Large intestine (tissue), 3 donors: ENCODE results near the gene RERE. TPM values are rescaled to one million over a fixed set of nuclear protein-coding genes. Genes with fewer than 3 reads are reported as not detected.
A peak's percentile ranks its signal among the peaks of the same experiment; 100 is the strongest.

Source experiments
- DNase-seq, 2 donors: peaks; one replicate each; pipeline versions ENCODE4 v3.0.0 to v3.0.0-alpha.2; 2013
- H3K27ac ChIP-seq: one replicate; pipeline ENCODE4 v1.5.1; 2013; ENCODE audit warnings: low read length
- H3K27me3 ChIP-seq: 2 replicates; pipeline ENCODE4 v1.6.1; 2013; ENCODE audit warnings: low read length; ENCODE audit not compliant: control insufficient read depth, insufficient read depth
- H3K36me3 ChIP-seq: 2 replicates; pipeline ENCODE4 v1.6.1; 2013; ENCODE audit warnings: low read length; ENCODE audit not compliant: control insufficient read depth, insufficient read depth
- H3K4me1 ChIP-seq: one replicate; pipeline ENCODE4 v1.6.1; 2013; ENCODE audit warnings: low read length; ENCODE audit not compliant: control insufficient read depth, insufficient read depth
- H3K4me3 ChIP-seq: one replicate; pipeline ENCODE4 v1.5.1; 2013; ENCODE audit warnings: low read length
- H3K9me3 ChIP-seq: one replicate; pipeline ENCODE4 v1.6.1; 2013; ENCODE audit warnings: mild to moderate bottlenecking, low read depth, low read length, moderate library complexity; ENCODE audit not compliant: control insufficient read depth
- WGBS: methylation state at CpG from one replicate; pipeline ENCODE4 v1.1.5; 2013; ENCODE audit warnings: low lambda C conversion rate; ENCODE audit not compliant: insufficient coverage; 5-methylcytosine and 5-hydroxymethylcytosine counted together
- polyA plus RNA-seq: library from polyadenylated mRNA; unstranded; fragments of 120-200 nt; gene quantifications from one replicate; pipeline ENCODE4 v1.2.1, GENCODE V29; 2013

RERE gene
- polyA plus RNA-seq, 1 donor: 62.3 TPM

DNA sequence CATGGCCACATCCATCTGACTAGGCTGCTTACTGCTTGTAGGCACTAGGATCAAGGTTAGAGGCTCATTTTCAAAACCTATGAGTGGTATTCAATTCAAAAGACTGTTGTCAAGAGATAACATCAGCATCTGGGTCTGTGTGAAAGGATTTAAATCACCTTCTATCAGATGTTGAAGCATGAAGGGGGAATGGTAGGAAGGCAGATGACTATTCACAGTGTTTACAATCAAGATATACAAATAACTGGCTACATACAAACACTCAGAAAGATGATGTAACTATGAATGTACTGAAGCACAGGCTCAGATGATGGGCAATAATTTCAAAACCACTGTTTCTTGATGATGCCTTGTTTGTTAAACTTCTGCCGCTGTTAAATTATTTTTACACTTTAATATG is 250.3 kb downstream of the RERE start:
- Histone ChIP-seq H3K36me3 (no peaks in the 10 kb centered on the region), H3K4me3 (no peak overlapping the region), H3K27me3 (no peaks in the 10 kb centered on the region), H3K9me3 (no peaks in the 10 kb centered on the region), H3K27ac (no peak overlapping the region), H3K4me1 (peaks cover 7% of the 10 kb centered on the region)
- WGBS: no CpG with 5 or more reads among the region's 1 CpG
- DNase-seq: no peak

DNA sequence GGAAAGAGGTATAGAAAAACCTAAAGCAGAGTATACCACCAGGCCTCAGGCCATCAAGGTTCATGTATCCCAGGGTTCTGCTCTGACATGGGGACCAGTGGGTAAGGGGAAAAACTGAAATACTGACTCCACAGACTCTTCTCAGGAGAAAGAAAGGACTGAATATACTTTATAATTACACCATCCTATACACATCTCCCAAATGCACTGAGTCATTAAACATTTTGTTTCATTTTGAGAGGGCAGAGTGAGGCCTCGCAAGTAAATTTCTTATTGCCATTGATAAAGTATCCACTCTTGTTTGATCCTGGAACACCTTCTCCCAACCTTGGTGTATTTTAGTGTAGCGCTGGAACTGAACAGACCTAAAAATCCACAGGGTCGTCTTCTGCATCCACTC is 251.6 kb downstream of the RERE start:
- Histone ChIP-seq H3K9me3 (no peaks in the 10 kb centered on the region), H3K36me3 (no peaks in the 10 kb centered on the region), H3K27me3 (no peaks in the 10 kb centered on the region), H3K4me1 (peaks cover 4% of the 10 kb centered on the region), H3K27ac (no peak overlapping the region), H3K4me3 (no peak overlapping the region)
- no peak for DNase-seq
- no CpG with 5 or more reads among the region's 3 CpGs for WGBS

DNA sequence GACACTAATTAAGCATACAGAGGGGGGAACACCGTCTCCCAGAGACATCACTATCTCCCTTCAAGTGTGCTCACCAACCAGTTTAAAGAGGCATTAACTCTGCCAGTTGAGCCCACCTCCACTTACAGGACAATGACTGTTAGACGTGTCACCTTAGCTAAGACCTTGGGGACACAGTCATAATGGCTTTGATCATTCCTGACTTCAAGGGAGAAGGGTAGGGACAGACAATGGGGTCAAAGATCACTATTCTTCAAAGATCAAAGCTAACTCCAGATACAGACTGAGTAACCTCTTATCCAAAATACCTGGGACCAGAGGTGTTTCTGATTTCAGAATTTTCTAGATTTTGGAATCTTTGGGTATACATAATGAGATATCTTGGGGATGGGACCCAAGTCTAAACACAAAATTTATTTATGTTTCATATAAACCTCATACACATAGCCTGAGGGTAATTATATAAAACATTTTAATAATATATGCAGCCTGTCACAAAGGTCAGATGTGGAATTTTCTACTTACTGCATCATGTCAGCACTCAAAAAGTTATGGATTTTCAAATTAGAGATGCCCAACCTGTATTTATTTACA is 253.4 kb downstream of the RERE start:
- no CpG with 5 or more reads among the region's 2 CpGs for WGBS
- H3K36me3 ChIP-seq: no peaks in the 10 kb centered on the region
- peaks cover 4% of the 10 kb centered on the region for H3K4me1 ChIP-seq
- H3K4me3 ChIP-seq: no peak overlapping the region
- no peaks in the 10 kb centered on the region for H3K9me3 ChIP-seq
- H3K27ac ChIP-seq: no peak overlapping the region
- no peaks in the 10 kb centered on the region for H3K27me3 ChIP-seq
- no peak for DNase-seq

DNA sequence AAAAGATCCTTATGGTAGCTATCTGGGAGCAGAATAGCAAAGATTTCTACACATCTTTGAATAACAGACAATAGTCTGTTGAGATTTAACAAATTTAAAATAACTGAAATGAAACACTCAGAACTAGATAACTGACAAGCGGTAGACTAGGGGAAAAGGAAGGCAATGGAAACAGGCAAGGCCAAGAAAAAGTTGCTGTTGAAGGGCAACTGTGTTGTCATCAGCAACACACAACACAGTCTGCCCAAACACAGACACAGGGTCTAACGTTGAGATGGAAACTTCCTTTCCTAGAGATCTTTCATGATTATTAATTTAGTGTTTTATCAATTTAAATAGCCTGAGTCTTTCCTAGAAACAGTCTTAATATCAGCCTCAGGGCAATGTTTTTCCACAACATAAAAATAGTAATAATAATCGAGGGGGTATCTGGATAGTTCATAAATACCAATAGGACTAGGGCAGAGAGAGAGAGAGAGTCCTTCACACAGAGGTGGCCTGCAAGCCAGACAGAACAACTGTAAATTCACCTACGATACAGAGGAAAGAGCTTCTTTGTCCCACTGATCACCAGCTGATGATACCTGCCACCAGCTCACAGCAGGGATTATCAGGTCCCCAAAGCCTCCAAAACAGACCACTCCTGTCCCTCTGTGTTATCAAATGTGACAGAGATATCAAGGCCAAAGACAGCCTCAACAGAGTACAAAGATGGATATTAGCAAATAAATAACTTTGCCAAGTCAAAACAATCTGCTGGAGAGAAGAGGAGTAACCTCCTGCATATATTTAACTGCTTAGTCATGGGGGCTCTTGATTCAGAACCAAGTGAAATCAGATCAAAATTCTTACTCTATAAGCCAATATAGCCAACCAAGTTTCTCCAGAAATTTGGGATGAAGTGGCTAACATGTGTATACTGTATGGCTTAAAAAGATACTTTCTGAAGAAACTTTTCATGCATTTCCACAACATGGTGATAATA is 254.3 kb downstream of the RERE start:
- no peak overlapping the region for H3K4me3 ChIP-seq
- no peaks in the 10 kb centered on the region for H3K9me3 ChIP-seq
- H3K27ac ChIP-seq: no peak overlapping the region
- 50% methylated on average over 2 of the region's 4 CpGs for WGBS
- no peak for DNase-seq
- no peaks in the 10 kb centered on the region for H3K27me3 ChIP-seq
- H3K36me3 ChIP-seq: no peaks in the 10 kb centered on the region
- H3K4me1 ChIP-seq: peaks cover 4% of the 10 kb centered on the region

DNA sequence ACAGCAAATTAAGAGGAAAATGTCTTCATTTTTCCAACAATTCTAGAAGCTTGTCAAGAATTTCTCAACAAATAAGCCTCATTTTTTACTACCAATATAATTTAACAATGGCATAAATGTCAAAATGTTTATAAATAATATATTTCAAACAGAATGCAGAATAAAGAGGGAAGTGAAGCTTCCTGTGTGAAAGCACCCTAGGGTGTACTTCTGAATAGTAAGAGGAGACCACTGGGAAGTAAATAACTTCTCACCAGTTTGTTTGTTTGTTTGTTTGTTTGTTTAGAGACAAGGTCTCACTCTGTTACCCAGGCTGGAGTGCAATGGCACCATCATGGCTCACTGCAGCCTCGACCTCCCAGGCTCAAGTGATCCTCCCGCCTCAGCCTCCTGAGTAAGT is 255.2 kb downstream of the RERE start:
- no peaks in the 10 kb centered on the region for H3K36me3 ChIP-seq
- no peak overlapping the region for H3K27ac ChIP-seq
- peaks cover 4% of the 10 kb centered on the region for H3K4me1 ChIP-seq
- H3K27me3 ChIP-seq: no peaks in the 10 kb centered on the region
- no peak for DNase-seq
- WGBS: 100% methylated on average over 1 of the region's 2 CpGs
- no peak overlapping the region for H3K4me3 ChIP-seq
- H3K9me3 ChIP-seq: no peaks in the 10 kb centered on the region

DNA sequence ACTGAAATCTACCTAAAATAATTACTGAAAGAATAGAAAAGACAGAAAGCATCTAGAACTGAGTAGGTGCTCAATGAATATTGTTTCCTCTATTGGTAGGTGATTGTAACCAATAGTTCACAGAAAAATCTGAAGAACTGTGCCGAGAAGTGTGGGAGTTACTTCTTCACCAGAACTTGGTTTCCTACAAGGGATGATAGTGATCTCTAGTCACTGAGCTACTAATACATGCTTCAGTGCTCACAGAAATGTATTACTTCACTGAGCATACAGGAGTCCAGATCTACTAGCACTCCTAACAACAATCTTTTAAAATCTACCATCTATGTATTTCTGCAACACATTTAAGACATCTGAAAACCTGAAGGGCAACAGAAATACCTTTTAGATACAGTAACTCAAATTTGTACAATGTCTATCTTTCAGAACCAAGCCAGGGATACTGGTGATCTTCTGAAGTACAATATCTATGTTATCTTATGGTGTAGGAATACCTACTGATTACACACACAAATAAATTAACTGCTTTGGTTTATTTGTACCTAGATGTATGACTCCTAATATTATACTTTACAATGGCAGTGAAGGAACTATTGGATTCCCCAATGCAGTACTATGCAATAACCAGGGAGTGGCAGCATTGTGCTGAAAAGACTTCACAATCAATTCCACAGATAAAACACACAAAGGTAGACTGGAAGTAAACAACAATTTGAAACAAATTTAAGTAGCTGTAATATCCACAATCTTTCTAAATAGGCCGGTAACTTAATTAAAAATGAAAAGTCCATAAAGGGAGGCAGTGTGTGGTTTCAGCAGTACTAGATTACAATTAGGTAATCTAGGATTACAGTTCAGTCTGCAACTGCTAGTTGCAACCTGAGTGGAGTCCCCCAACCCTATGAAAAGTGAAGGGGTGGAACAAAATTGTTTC is 256.6 kb downstream of the RERE start:
- H3K9me3 ChIP-seq: no peaks in the 10 kb centered on the region
- no CpG with 5 or more reads among the region's 2 CpGs for WGBS
- H3K4me3 ChIP-seq: no peak overlapping the region
- peaks cover 4% of the 10 kb centered on the region for H3K4me1 ChIP-seq
- no peaks in the 10 kb centered on the region for H3K27me3 ChIP-seq
- H3K27ac ChIP-seq: no peak overlapping the region
- DNase-seq: peak in 1 of 2 donors; percentile 32
- H3K36me3 ChIP-seq: peaks cover 6% of the 10 kb centered on the region

DNA sequence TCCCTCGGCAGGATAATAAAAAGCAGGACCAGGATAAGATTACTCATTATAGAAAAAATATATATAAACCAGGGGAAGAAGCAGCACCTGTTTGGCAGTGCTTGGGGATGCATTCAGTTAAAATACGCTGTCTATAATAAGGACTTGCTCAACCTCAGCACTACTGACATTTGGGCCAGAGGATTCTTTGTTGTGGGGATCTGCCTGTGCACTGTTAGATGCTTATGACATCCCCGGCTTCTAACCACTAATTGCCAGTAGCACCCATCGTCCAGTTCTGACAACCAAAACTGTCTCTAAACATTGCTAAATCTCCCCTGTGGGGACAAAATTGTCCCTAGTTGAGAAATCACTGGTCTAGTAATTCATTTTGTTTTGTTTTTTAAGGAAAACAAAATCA is 257.4 kb downstream of the RERE start:
- no peaks in the 10 kb centered on the region for H3K9me3 ChIP-seq
- no peak overlapping the region for H3K27ac ChIP-seq
- H3K36me3 ChIP-seq: peaks cover 8% of the 10 kb centered on the region
- DNase-seq: no peak
- 100% methylated on average over 1 of the region's 4 CpGs for WGBS
- H3K27me3 ChIP-seq: no peaks in the 10 kb centered on the region
- H3K4me1 ChIP-seq: peaks cover 4% of the 10 kb centered on the region
- no peak overlapping the region for H3K4me3 ChIP-seq

DNA sequence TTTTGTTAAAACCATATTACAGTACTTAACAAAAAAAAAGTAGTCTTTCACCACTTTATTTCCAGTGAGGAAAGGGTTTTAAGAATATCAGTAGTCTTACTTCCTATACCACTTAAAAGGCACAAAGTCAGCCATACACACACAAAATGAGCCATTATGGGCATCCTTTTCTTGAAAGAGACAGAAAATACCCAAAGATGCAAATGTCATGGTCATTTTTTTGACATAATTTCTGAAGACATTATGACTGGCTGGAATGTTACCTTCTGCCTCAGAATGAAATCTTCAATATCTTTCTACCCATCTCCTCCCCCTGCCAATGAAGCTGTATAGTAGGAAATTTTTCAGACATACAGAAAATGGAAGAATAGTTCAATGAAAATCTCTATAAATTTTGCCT is 261.9 kb downstream of the RERE start:
- H3K9me3 ChIP-seq: no peaks in the 10 kb centered on the region
- H3K4me1 ChIP-seq: peaks cover 22% of the 10 kb centered on the region
- peaks cover 14% of the 10 kb centered on the region for H3K36me3 ChIP-seq
- H3K27me3 ChIP-seq: no peaks in the 10 kb centered on the region
- peak overlapping the region; percentile 6 for H3K27ac ChIP-seq
- DNase-seq: no peak
- no peak overlapping the region for H3K4me3 ChIP-seq

DNA sequence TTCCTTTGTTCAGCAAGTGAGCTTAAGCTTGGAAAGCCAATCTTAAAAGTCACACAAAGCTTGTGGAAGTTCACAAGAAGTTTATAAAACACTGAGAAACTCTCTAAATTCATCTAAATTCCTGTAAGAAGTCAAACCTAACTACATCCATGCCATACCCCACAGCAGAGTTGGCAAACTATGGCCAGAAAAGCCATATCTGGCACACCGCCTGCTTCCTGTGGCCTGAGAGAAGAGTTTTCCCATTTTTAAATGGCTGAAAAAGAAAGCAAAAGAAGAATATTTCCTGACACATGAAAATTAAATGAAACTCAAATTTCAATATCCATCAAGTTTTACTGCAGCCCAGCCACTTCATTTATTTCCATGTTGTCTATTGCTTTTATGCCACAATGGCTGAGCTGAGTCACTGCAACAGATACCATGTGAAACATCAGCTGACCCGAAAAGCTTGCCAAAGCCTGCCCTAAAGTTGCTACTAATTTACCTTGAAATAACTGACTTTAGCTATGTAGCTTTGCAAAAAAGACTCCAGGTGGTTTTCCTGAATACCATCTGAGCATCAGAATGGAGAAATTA is 262.4 kb downstream of the RERE start:
- H3K4me3 ChIP-seq: no peak overlapping the region
- peak overlapping the region; percentile 6 for H3K27ac ChIP-seq
- no peaks in the 10 kb centered on the region for H3K27me3 ChIP-seq
- H3K4me1 ChIP-seq: peaks cover 22% of the 10 kb centered on the region
- WGBS: 100% methylated on average over 1 of the region's 2 CpGs
- no peaks in the 10 kb centered on the region for H3K9me3 ChIP-seq
- DNase-seq: peak; percentile 25 to 26
- H3K36me3 ChIP-seq: peaks cover 14% of the 10 kb centered on the region
